ENCODE data around the gene OAT.

The OAT gene

GRCh38 chr10:124418726-124419501 is at the start of gene OAT:
Gene OAT, minus strand, starts transcription at chr10:124418923. Its CDS starts 6,752 bp downstream, at chr10:124412171.
- DNase-seq = peak; percentile 96

DNA sequence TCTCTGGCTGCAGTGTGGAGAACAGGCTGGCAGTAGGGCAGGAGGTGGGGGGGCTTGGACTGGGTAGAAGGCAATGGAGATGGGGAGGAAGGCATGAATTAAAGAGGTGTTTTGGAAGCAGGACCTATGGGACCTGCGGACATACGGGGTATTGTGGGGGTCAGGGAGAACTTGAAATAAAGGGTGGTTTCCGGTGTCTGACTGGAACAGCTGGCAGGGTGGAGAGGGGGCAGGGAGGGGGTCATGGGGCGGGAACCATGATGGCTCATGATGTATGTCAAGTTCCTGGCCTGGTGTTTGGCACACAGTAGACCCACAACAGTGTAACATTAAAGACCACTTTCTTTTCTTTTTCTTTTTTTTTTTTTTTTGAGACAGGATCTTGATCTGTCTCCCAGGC is 48.4 kb upstream of the OAT start:
- DNase-seq = no peak

GRCh38 chr10:124465777-124466488 is 47.2 kb upstream of the OAT start:
- DNase-seq = no peak

DNA sequence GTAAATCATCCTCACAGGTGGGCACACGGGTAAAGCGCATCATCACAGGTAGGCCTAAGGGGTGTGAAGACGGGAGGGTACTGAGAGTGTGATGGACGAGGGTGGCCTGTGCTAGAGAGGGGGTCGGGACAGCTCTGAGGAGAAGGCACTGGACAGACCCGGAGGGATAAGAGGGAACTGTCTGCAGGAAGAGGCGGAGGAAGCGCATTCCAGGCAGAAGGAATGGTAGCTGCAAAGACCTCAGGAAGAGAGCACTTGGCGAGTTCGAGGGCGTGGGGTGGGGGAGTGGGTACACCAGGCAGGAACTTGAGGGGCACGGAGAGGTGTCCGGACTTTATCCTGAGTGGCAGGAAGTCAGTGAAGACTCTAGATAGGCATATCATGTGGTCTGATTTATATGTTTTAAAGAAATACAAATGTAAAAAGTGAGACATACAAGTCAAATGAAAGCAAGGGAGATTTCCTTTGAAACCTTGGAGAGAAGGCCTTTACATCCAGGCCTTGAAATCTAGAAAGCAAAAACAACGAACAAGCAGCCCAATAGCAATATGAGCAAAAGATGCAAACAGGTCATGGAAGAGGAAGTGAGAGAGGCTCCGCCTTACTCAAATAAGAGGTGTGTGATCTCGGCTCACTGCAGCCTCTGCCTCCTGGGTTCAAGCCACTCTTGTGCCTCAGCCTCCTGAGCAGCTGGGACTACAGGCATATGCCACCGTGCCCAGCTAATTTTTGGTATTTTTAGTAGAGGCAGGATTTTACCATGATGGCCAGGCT is 46.5 kb upstream of the OAT start:
- no peak for DNase-seq

DNA sequence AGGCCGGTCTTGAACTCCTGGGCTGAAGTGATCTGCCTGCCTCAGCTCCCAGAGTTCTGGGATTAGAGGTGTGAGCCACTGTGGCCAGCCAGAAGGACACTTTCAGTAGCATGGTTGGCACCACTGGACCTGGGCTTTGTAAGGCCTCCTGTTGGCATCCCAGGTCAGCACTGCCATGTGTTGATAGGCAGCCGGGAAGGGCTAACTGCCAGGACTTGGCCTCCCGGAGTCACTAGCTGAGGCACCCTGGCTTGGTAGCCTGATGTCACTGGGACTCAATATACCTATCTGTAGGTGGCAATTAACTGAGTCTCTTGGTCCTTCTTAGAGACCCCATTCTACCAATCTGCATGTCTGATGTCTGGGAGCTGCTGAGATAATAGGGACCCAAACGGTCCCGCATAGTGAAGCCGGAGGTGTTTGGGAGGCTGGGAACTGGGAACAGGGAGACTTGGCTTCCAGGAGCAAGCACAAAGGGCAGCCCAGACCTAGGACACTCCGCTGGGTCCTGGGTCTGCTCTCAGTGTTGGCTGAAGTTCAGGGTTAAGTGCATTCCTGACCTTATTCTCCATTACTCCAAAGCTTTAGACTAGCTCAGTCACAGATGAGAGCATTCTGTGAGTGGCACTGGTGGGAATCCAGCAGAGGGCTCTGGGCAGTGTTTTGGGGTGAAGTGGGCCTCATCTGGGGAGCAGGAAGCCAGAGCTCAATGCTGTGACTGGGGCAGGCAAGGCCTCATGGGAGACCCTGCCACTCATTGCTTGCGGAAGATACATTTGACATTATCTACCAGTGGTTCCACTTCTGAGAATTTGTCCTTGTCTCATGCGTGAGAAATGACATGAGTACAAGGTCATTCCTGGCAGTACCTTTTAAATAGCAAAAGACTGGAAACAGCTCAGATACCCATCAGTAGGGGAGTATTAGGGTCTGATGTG is 45.6 kb upstream of the OAT start:
- no peak for DNase-seq

- DNase-seq = no peak
These were observed 43.6 kb upstream of the OAT start for GRCh38 chr10:124462348-124462695.

DNA sequence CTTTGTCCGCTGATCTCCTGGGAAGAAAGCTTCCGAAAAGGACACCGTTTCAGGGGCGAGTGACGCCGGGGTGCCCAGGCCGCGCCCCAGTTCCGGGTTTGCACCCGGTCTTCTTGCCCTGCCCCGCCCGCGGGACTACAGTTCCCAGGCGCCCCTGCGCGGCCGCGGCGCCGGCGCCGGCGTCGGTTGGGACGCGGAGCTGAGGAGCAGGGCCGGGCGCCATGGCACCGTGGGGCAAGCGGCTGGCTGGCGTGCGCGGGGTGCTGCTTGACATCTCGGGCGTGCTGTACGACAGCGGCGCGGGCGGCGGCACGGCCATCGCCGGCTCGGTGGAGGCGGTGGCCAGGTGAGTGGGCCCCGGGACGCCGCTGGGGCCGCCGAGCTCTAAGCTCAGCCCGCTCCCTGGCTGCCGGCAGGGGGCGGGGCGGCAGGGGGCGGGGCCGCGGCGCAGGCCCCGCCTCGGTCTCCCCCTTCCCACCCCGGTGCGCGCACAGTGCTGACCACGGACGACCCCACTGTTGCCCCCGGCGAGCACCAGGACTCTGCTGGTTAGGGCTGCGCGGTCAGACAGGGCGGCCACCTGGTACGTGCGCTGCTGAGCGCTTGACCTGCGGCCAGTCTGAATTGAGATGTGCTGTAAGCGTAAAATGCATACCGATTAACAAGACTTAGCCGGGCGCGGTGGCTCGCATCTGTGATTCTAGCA is 43.1 kb upstream of the OAT start, which contains the start of gene LHPP:
Gene LHPP (plus strand): TSS at position 182 of the 706 bp plus-strand sequence. CDS start 40 bp downstream, at position 222.
- DNase-seq = peak; percentile 77 to 80

- DNase-seq = no peak
These were observed 41.4 kb upstream of the OAT start for GRCh38 chr10:124460144-124460543.

GRCh38 chr10:124459395-124459794 is 40.7 kb upstream of the OAT start:
- DNase-seq = no peak

DNA sequence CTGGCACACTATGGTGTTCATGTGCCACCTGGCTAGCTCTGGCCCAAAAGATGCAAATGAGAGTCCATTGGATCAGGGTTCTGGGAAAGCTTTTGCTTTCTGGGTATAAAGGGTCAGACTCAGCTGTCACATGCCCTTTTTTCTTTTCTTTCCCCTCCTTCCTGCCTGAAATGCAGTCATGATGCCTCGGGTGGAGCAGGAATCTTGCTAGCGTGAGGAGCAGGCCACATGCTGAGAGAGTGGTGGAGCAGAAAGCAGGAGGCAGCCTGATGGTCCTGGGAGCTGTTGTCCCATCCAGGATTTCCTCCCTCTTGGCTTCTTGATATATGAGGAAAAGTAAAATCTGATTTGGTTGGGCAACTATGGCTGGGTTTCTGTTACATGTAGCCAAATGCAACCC is 40.2 kb upstream of the OAT start:
- no peak for DNase-seq

DNA sequence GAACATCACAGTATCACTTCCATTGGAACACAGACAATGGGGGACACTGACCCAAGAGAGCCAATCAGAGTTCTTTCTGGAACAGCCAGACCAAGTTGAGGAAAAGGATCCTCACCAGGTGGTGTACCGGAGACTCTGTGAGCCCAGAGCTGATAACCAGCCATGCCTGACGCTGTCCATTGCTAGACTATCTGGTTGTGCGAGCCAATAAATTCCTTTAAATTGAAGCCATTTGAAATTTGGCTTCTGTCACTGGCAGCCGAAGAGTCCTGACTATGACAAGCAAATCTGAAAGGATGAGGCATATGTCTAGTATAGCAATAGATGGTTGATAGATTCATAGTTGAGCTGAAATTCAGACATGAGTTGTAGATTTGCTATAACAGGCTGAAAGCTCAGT is 39.8 kb upstream of the OAT start:
- no peak for DNase-seq

GRCh38 chr10:124455441-124455840 is 36.7 kb upstream of the OAT start:
- DNase-seq = no peak

DNA sequence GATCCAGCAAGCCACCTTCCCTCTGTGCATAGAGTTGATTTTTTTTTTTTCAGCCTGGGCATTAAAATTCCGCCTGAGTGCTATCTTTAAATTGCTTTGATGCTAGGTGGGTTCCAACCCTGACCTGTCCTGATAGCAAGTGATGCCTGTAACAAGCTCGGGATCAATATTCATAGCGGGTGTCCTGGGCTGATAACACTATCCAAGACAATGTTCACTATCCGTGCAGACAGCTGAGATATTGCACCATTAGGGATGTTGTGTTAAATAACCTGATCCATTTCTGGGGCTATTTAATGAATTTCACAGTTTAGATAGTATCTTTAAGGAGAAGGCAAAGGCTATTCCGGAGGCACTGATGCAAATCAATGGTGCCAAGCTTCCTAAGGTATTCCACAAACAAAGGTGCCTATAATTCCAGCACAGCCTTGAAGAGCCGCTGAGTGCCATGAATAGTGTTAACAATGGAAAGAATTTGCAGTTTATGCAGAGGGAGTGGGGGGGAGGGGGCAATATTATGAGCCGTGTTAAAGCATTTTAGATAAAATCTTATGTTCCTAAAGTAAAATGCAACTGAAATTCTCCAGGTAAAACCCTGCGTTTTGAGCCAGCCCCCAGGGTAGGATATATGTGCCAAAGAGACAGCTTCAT is 35.4 kb upstream of the OAT start:
- DNase-seq = no peak

DNA sequence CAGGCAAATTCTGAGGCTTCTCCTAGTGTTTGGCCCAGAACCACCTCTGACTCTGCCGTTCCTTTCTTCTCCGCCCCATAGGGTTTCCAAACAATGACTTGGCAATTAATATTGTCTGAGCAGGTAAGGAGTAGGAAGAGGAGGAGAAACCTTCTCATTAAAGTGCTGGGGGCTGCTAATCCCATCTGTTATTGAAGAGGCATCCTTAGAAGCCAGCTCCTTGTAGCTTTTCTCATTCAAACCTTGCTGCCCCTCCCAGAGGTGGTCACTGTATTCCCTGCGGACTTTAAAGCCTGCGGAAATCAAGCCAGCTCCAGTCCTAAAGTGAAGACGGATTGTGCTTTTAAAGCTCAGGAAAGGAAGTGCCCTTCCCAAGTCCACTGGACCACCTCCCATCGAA is 32.6 kb upstream of the OAT start:
- no peak for DNase-seq

DNA sequence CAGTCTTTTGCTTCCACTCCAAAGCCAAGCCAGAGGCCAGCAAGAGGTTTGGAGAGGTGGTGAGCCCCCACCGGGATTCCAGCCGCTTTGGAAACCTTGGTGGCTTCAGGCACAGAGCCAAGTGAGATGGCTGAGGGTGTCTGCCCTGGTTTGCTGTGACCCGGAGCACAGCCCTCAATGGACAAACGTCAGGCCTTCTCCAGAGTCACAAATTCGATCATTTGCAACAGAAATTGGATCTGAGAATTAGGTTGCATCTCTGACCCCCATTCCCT is 32.0 kb upstream of the OAT start:
- no peak for DNase-seq

- DNase-seq = no peak
These were observed 31.5 kb upstream of the OAT start, which contains the start of gene NKX1-2 for GRCh38 chr10:124450012-124450782. Gene NKX1-2, minus strand, starts transcription at chr10:124450035. Its CDS starts 92 bp downstream, at chr10:124449943.

GRCh38 chr10:124449170-124450011 is 30.7 kb upstream of the OAT start:
- DNase-seq = no peak

GRCh38 chr10:124448696-124449169 is 30.0 kb upstream of the OAT start:
- no peak for DNase-seq

GRCh38 chr10:124447751-124448466 is 29.2 kb upstream of the OAT start:
- no peak for DNase-seq

Measured in activated CD4-positive, alpha-beta T cell treated with anti-CD3 and anti-CD28 coated beads, Interleukin-2, amount 50 U/mL, for 4 hours (primary cell).